CD4-positive, alpha-beta T cell treated with Interferon gamma for 1 hour (primary cell): ENCODE results near the gene TMTC1.

Experiments
- DNase-seq: peaks from one replicate; pipeline ENCODE4 v3.0.0-alpha.2; 2020

TMTC1 gene

DNA sequence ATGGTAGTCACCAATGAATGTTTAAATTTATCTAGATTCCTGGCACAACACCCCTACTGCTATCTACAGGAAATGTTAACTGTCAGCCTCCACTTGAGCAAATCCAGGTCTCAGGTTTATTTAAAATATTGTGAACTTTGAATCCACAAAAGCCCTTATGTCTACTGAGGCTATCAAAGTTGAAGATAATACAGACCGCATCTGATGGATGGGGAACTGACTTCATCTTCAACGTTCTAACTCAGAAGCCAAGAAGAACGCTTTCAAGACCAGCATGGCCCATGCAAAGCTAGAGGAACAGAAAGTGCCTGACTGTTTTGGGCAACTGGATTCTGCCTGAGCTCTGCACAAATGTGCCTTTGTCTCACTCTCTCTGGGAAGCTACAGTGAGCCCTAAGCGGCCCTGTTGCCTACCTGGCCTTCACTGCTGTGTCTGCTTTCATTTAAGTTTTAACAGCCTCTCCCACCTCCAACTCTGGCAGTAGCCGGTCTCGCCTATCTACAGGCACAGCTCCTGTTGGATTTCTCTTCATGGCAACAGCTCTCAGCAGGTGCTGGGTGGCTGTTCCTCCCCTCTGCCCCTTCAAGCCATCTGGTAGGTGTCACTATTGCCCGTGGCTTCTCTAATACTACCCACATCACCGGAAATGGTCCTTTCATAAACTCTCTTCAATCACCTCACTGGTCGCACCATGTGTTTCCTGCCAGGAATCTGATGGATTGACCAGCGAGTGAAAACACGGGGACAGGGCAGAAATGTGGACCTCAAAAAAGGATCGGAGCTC lies 174.1 kb downstream of the TMTC1 start:
- no peak for DNase-seq

GRCh38 chr12:29608581-29608980 lies 175.2 kb downstream of the TMTC1 start:
- DNase-seq = no peak

DNA sequence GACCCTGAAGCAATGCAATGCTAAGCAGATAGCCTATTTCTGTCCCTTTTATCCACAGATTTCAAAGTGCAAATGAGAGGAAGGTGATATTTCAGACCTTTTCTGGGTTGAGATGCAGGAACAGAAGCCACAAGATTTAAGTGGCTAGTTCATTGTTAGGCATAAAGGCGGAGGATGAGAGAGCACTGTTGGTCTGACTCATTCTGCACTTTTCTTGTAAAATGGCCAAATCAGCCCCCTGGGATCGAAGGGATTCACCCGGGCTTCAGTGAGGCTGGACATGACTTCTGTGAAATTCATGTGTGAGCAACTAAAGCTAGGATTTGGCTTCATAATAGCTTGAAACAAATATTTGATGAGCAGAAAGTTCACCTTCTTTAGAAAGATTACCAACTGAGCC lies 184.4 kb downstream of the TMTC1 start:
- DNase-seq = no peak

GRCh38 chr12:29595071-29595755 lies 188.5 kb downstream of the TMTC1 start:
- no peak for DNase-seq

DNA sequence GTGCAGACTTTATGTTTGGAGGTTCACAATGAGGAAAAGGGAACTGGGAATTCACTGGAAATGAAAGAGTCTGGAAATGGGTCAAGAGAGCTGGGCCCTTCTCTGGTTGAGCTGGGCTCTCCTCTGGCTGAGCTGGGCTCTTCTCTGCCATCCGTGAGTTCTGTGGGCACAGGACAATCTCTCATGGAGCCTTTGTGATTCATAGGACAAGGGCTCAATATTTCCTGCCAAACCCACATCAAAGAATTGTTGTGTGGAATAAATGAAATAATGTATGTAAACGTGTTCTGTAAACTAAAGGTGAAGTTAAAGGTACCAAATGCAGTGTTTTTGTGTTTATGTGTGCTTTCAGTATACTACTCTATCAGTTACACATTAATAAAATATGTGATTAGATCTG lies 190.7 kb downstream of the TMTC1 start:
- no peak for DNase-seq

DNA sequence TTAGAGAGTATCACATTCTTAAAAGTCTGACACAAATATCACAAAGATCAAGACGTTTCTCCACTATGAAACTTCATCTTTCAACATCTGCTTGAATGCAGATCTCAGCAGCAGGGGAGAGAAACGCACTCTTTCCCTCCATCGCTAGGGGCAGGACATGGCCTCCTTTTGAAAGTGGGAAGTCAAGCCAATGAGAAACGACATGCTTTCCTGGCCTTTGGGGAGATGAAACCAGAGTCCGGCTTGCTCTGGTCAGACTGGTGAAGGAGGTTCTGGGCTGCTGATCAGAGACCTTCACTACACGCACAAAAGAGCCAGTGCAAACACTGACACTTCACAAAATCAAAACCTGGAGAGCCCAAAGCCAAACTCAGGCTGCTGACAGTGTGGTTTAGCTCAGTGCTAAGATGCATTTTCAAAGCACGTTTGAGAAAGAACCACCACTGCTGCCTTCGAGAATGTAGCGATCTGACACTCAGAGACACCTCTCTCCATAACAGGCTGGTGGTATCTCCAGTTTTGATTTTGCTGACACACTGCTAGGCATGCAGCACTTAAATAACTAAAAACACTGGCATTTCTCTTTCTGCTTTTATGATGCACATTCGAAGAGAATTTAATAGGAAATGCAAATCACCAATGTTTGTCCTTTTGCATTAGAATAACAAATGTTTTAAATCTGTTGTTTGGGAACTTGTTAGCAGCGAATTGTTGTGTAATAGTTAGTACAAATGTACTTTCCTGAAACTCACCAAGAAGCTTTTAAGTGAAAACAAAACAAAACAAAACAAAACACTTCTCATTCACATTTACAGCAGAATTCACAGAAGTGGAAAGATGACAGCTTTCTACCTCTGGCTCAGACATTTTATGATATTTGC lies 192.4 kb downstream of the TMTC1 start:
- no peak for DNase-seq

DNA sequence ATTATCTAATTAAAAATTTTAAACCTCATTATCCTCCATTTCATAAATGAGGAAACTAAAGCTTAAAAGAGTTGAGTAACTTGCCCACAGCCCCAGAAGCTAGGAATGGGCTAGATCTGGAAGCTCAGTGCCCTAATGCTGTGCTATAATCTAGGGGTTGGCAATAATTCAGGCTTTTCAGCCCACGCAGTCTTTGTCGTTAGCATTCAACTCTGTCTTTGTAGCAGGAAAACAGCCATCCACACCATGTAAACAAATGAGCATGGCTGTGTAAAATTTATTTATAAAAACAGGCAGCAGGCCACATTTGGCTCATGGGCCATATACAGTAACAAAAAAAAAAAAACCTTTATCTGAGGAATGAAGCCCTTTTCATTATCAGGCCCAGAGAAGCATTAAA lies 193.9 kb downstream of the TMTC1 start:
- no peak for DNase-seq

- DNase-seq = no peak
Measured at GRCh38 chr12:29589286-29589820, 194.4 kb downstream of the TMTC1 start.

- no peak for DNase-seq
Measured at GRCh38 chr12:29582677-29583272, 201.0 kb downstream of the TMTC1 start.

DNA sequence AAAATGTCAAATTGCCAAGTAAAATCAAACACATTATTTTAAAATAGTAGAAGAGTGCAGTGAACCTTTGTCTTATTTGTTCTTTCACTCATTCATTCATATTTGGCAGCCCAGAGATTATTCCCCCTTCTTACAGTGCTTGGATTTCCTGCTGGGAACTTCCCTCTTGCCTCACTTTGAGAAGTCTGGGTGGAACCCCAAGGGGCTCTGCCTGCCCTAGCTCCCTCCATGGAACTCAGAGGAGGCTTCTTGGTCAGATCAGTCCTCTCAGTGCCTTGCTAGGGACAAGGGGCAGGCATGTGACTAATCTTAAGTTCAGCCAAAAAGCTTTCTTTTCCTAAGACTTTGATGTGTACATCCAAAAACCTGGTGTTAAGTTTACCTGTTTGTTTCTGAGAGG lies 201.6 kb downstream of the TMTC1 start:
- no peak for DNase-seq

- DNase-seq = no peak
Measured at GRCh38 chr12:29581631-29582030, 202.1 kb downstream of the TMTC1 start.

DNA sequence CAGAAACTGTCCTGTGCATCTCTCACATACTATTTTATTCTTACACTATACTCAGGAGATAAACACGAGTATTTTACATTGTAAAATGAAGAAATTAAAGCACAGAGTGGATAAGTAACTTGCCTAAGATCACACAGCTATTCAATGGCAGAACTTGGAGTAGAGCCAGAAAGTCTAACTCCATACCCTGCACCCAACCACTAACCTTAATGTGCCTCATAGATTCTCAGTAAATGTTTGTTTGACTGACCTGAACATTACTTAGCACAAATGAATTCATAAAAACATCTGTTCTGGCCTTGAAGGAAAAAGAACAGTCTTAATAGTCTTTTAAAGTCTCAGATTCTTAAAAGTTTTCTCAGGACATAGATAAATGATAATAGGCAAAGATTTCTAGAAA lies 202.8 kb downstream of the TMTC1 start:
- no peak for DNase-seq

GRCh38 chr12:29578731-29579130 lies 205.0 kb downstream of the TMTC1 start:
- no peak for DNase-seq

GRCh38 chr12:29578070-29578469 lies 205.7 kb downstream of the TMTC1 start:
- DNase-seq = no peak

GRCh38 chr12:29574500-29574899 lies 209.2 kb downstream of the TMTC1 start:
- peak; percentile 2 for DNase-seq

- DNase-seq = no peak
Measured at GRCh38 chr12:29572938-29573337, 210.8 kb downstream of the TMTC1 start.

DNA sequence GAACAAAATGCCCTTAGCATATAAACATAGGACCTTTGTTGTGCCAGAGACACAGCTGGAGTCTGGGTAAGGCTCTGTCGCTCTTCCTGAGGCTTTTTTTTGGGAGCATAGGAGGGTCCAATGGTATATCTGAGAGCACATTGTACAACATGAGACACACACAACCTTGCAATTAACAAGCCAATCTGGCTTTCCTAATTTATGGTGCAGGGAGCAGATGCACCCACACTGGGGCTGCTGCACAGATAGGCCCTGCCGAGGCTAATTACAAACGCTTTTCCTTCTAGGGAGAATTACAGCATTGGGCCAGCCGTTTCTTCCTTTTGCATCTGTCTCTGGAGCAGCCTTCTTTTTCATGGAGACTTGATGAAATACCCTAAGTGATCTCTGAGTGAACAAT lies 211.3 kb downstream of the TMTC1 start:
- no peak for DNase-seq

DNA sequence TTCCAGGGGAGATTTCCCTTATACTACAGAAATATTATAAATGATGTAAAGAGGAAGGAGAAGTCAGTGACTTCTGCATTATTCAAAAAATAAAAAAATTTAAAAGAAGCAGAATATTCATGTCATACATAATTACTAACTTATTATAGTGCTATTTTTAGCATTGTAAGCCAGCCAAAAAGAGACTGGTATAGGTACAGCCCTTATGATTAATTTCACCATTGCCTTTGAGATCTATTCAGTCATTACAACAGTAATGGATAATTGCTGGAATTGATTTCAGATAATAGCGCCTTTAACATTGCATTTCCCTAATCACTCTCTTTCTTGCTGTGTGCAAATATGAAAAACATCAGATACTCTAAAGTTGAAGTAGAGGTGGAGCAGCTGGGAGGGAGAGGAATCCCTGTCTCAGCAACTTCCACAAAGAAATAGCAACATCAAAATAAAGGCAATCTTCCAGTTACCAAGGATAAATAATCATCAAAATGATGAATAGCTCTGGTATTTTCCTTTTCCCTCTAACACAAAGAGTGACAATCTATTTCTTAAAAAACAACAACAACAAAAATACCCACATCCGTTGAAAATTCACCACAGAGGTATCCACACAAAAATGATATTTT lies 214.5 kb downstream of the TMTC1 start:
- no peak for DNase-seq

GRCh38 chr12:29566441-29566840 lies 217.3 kb downstream of the TMTC1 start:
- no peak for DNase-seq

- no peak for DNase-seq
Measured at GRCh38 chr12:29565727-29566126, 218.0 kb downstream of the TMTC1 start.

- no peak for DNase-seq
Measured at GRCh38 chr12:29564925-29565324, 218.8 kb downstream of the TMTC1 start.

- no peak for DNase-seq
Measured at GRCh38 chr12:29563636-29564035, 220.1 kb downstream of the TMTC1 start.
